K562 (cell line): ENCODE data around the gene BRAT1. TPM values are rescaled to one million over a fixed set of nuclear protein-coding genes. Genes with fewer than 3 reads are reported as not detected.

Experiments used
- ATAC-seq: fragments of 200-7000 bp; cut with Tn5 transposase; 3 replicates; pipeline ENCODE4 v1.9.1; 2020; ENCODE audit warnings: moderate library complexity
- BruUV-seq: library from RNA; stranded (reverse); fragments of 400-500 nt; replicated peaks from 2 replicates; lab custom pipeline; 2021; lab: Mats Ljungman, UMichigan
- CTCF ChIA-PET: fragments of 300-600 bp; formaldehyde crosslinking; extraction: SDS; loops from one replicate; lab custom pipeline; 2021; ENCODE audit warnings: low intra/inter-chr PET ratio; lab: Yijun Ruan, JAX
- POLR2A ChIA-PET: fragments of 300-600, 350-650 bp; sonication (Branson Sonifier 250); formaldehyde crosslinking; extraction: SDS; loops from one replicate; lab custom pipeline; 2021; ENCODE audit warnings: antibody characterized with exemption, inconsistent platforms; lab: Yijun Ruan, JAX
- DNase-seq, 4 experiments: peaks; one replicate each; pipeline versions ENCODE4 v3.0.0 to v3.0.0-alpha.2; 2011 to 2018; ENCODE audit warnings: low spot score in 3 of 4, mixed read lengths in 3 of 4; ENCODE audit errors: extremely low read depth in 1 of 4
- FAIRE-seq: peaks from 2 replicates; lab custom pipeline; 2011; peaks lifted over from hg19 to GRCh38; lab: Jason Lieb, UNC
- H2AFZ ChIP-seq: 2 replicates; pipeline ENCODE4 v1.6.0; 2011; ENCODE audit warnings: low read depth, low read length, control low read depth, inconsistent platforms
- H3K27ac ChIP-seq: fragments of 200-600 bp; 3 replicates; pipeline ENCODE4 v1.8.0; 2011; ENCODE audit warnings: low read depth, mild to moderate bottlenecking, control low read depth, inconsistent platforms, low read length, moderate library complexity, mixed read lengths; ENCODE audit errors: extremely low read depth
- H3K27me3 ChIP-seq, 2 experiments: fragments of 300-600 bp in 1 of 2; 2 replicates in 1 of 2; 3 replicates in 1 of 2; pipeline versions ENCODE4 v1.6.0 to v1.8.0; 2011; ENCODE audit warnings: inconsistent platforms in 2 of 2, low read length in 2 of 2, mild to moderate bottlenecking in 1 of 2, mixed read lengths in 1 of 2, moderate library complexity in 1 of 2; ENCODE audit not compliant: control insufficient read depth in 2 of 2, insufficient read depth in 2 of 2
- H3K36me3 ChIP-seq: fragments of 300-600 bp; 3 replicates; pipeline ENCODE4 v1.8.0; 2011; ENCODE audit warnings: mild to moderate bottlenecking, low read length, inconsistent platforms; ENCODE audit not compliant: control insufficient read depth, insufficient read depth
- H3K4me1 ChIP-seq, 2 experiments: fragments of 200-600 bp in 1 of 2; replicated peaks in 1 of 2; 2 replicates in 1 of 2; 3 replicates in 1 of 2; pipeline versions ENCODE4 v1.5.1 to v1.8.0; 2011; ENCODE audit warnings: inconsistent platforms in 2 of 2, low read length in 2 of 2, mild to moderate bottlenecking in 1 of 2, mixed read lengths in 1 of 2, moderate library complexity in 1 of 2; ENCODE audit not compliant: control insufficient read depth in 2 of 2, insufficient read depth in 2 of 2
- H3K4me2 ChIP-seq: 2 replicates; pipeline ENCODE4 v1.6.1; 2011; ENCODE audit warnings: low read length, control low read depth, inconsistent platforms, mixed read lengths; ENCODE audit not compliant: insufficient read depth
- H3K4me3 ChIP-seq: fragments of 200-600 bp; sonication (generic), shearing (Covaris generic); 2 replicates; pipeline ENCODE4 v1.5.1; 2016; ENCODE audit warnings: control low read depth, inconsistent platforms
- H3K79me2 ChIP-seq: fragments of 200-600 bp; 3 replicates; pipeline ENCODE4 v1.8.0; 2011; ENCODE audit warnings: low read length, inconsistent platforms; ENCODE audit not compliant: control insufficient read depth, insufficient read depth
- H3K9ac ChIP-seq, 2 experiments: 2 replicates each; pipeline versions ENCODE4 v1.6.0 to v1.6.1; 2011; ENCODE audit warnings: low read depth in 2 of 2, low read length in 2 of 2, control low read depth in 1 of 2, inconsistent platforms in 1 of 2, mild to moderate bottlenecking in 1 of 2, mixed read lengths in 1 of 2; ENCODE audit not compliant: insufficient read depth in 1 of 2
- H3K9me1 ChIP-seq: one replicate; pipeline ENCODE4 v1.6.0; 2011; ENCODE audit warnings: inconsistent platforms, mild to moderate bottlenecking, low read length, moderate library complexity; ENCODE audit not compliant: control insufficient read depth, insufficient read depth
- H3K9me3 ChIP-seq: replicated peaks from 2 replicates; pipeline ENCODE4 v1.5.1; 2011; ENCODE audit warnings: low read depth, low read length, inconsistent platforms; ENCODE audit not compliant: control insufficient read depth, insufficient read depth
- H4K20me1 ChIP-seq: replicated peaks from 2 replicates; pipeline ENCODE4 v1.6.1; 2011; ENCODE audit warnings: low read length, inconsistent platforms, mixed read lengths; ENCODE audit not compliant: control insufficient read depth, insufficient read depth
- DPF2 ChIP-seq: fragments of 450-650 bp; IDR thresholded peaks from 2 replicates; pipeline ENCODE4 v1.6.1; 2016
- HOXB6 ChIP-seq: fragments of 250-450 bp; sonication (Bioruptor Pico); IDR thresholded peaks from 2 replicates; pipeline ENCODE4 v1.5.1; 2022; ENCODE audit warnings: mild to moderate bottlenecking, borderline replicate concordance
- KHSRP ChIP-seq: fragments of 450-650 bp; IDR thresholded peaks from 2 replicates; pipeline ENCODE4 v1.6.1; 2017
- LARP7 ChIP-seq: fragments of 450-650 bp; IDR thresholded peaks from 2 replicates; pipeline ENCODE4 v1.6.1; 2016
- NR2F6 ChIP-seq: fragments of 450-650 bp; formaldehyde crosslinking; IDR thresholded peaks from 2 replicates; pipeline ENCODE4 v1.4.0; 2020; ENCODE audit warnings: mild to moderate bottlenecking
- TAF7 ChIP-seq: fragments of 450-650 bp; IDR thresholded peaks from 2 replicates; pipeline ENCODE4 v1.6.1; 2016; ENCODE audit warnings: missing genetic modification characterization, missing compliant biosample characterization
- ZNF143 ChIP-seq: sonication (generic); formaldehyde crosslinking; IDR thresholded peaks from 2 replicates; pipeline ENCODE4 v1.9.0; 2022; ENCODE audit warnings: mild to moderate bottlenecking, missing genetic modification reagents
- whole genome bisulfite sequencing: fragments of 100-300 bp; shearing (Covaris generic); methylation state at CpG from one replicate; pipeline ENCODE4 v1.1.6; 2016; ENCODE audit warnings: low coverage, mixed read lengths; ENCODE audit not compliant: insufficient coverage; ENCODE audit errors: missing lambda C conversion rate; 5-methylcytosine and 5-hydroxymethylcytosine counted together
- in situ Hi-C: fragments of 300-500 bp; cut with MboI; formaldehyde crosslinking; loops from 4 replicates; pipeline ENCODE4 v1.15.0; 2018; ENCODE audit warnings: inconsistent platforms, mixed read lengths
- intact Hi-C: fragments of 100-400 bp; cut with micrococcal nuclease; formaldehyde crosslinking; loops from 2 replicates; pipeline ENCODE4 v1.14.2; 2022
- polyA plus RNA-seq, 8 experiments: library from polyadenylated mRNA; depleted of rRNA in 4 of 8; stranded (reverse) in 5 of 8; unstranded in 3 of 8; fragments of >200 nt; fragmentation: Nextera tagmentation in 2 of 8; fragmentation: Illumina TruSeq in 1 of 8; extraction: Ambion mirVana in 2 of 8; extraction: Trizol in 1 of 8; gene quantifications; 2 replicates each; pipeline versions ENCODE4 v1.2.1 to v1.2.3, GENCODE V29; 2011 to 2014; ENCODE audit warnings: inconsistent platforms in 1 of 8, missing spikeins in 1 of 8
- total RNA-seq, 7 experiments: library from RNA; depleted of rRNA in 6 of 7; stranded (reverse); fragments of >200 nt in 6 of 7; fragmentation: Illumina TruSeq in 2 of 7; extraction: Trizol in 2 of 7; gene quantifications; 2 replicates each; pipeline versions ENCODE4 v1.2.1 to v1.2.3, GENCODE V29; 2011 to 2021; ENCODE audit warnings: low replicate concordance in 1 of 7
- TF ChIP-seq, protein P1 (sequence below): fragments of 450-650 bp; formaldehyde crosslinking; IDR thresholded peaks from 2 replicates; pipeline ENCODE4 v1.4.0; 2020; ENCODE audit warnings: mild to moderate bottlenecking, moderate library complexity

The BRAT1 gene
- total and polyA plus RNA-seq, 9 of the 15 experiments (the other 6 are each of a cell fraction or from before 2014, with no cell fraction given), result 0.13 to 49.6 (median 10.5) TPM

DNA sequence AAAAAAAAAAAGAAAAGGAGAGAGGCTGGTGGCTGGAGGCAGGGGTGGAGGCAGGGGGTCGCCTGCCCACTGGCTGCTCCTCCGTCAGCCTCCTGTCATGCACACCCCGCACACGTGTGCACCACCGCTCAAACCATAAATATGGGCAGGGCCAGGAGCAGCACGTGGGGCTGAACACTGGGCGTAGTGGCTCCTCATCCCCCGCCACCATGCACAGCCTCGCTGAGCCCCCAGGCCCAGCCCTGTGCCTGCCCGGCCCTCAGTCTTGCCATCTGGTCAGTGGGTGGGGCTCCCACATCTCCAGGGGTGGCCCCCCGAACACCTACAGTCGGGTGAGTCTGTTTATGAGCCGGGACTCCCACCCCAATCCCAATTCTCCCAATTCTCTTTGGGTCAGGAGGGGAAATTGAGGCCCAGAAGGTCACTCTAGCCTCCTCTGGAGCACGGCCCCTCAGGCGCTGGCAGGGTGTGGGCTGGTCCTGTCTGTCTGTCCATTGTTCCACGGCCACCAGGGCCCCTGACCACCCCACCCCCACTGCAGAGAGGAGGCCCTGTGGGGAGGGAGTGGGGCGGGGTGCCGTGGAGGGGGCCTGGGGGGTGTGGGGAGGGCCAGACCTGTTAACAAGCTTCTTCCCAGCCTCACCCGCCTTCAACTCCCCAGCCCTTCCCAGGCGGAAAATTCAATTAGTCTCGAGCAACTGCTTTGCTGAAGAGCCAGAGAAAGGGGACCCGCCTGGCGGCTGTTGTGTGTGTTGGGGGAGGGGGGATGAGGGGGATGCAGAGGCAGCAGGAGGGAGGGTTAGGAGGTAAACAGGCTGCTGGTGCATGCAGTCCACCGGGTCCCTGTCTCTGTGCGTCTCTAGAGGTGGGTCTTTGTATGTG, 59.7 kb downstream of the BRAT1 start:
- ChIA-PET CTCF (no interaction called here), POLR2A (no interaction called here)
- ATAC-seq (no peak), FAIRE-seq (no peak), DNase-seq (no peak)
- no peak for TF ChIP-seq KHSRP
- TF ChIP-seq HOXB6 (CRISPR knock-in tag), result no peak
- TF ChIP-seq ZNF143, result no peak
- TF ChIP-seq LARP7, result no peak
- TF ChIP-seq DPF2, result no peak
- no peak for TF ChIP-seq TAF7 (tag)
- no peak for TF ChIP-seq NR2F6 (CRISPR knock-in tag)
- TF ChIP-seq, protein P1, sequence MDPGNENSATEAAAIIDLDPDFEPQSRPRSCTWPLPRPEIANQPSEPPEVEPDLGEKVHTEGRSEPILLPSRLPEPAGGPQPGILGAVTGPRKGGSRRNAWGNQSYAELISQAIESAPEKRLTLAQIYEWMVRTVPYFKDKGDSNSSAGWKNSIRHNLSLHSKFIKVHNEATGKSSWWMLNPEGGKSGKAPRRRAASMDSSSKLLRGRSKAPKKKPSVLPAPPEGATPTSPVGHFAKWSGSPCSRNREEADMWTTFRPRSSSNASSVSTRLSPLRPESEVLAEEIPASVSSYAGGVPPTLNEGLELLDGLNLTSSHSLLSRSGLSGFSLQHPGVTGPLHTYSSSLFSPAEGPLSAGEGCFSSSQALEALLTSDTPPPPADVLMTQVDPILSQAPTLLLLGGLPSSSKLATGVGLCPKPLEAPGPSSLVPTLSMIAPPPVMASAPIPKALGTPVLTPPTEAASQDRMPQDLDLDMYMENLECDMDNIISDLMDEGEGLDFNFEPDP (CRISPR knock-in tag), result no peak
- intact Hi-C loops (no loop called here), in situ Hi-C loops (no loop called here)
- WGBS, result 18% methylated on average over 18 of the region's 25 CpGs
- Histone ChIP-seq H3K4me1 (peaks cover 0 to 39% of the 10 kb centered on the region in 2 experiments; a peak in 2 of 5 replicates), H3K9me1 (no peaks in the 10 kb centered on the region), H3K27me3 (peaks cover 6 to 30% of the 10 kb centered on the region in 2 experiments; a peak in 3 of 5 replicates), H3K27ac (no peak overlapping the region), H3K4me3 (no peak overlapping the region), H3K9me3 (no peaks in the 10 kb centered on the region), H3K79me2 (no peaks in the 10 kb centered on the region), H3K4me2 (no peak overlapping the region), H3K36me3 (no peaks in the 10 kb centered on the region), H4K20me1 (no peaks in the 10 kb centered on the region), H2AFZ (no peak overlapping the region), H3K9ac (no peak overlapping the region)
- BruUV-seq, result no TSS peak
